Inflammatory macrophage treated with lipopolysaccharide for 4 hours (primary cell): ENCODE measurements around the gene FBXO9.

Experiments
- DNase-seq: peaks from one replicate; pipeline ENCODE4 v3.0.0-alpha.2; 2020

The FBXO9 gene

GRCh38 chr6:53095716-53096115 lies 30.5 kb downstream of the FBXO9 start:
- no peak for DNase-seq

DNA sequence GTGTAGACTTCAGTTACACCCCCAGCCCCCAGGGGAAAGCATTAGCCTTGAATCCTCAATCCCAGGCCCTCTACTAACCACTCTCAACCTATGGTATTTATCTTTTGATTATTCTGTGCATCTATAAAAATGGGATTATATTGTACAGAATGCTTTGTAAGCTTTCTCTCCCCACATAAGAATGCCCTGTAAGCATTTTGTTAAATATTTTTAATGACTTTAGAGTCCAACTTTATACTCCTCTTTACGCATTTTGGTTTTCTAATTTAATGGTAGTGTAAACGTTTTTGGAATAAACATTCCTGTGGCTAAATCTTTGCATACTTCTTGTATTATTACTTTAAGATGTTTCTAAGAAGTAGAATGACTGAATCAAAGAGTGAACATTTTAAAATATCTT lies 35.4 kb downstream of the FBXO9 start:
- no peak for DNase-seq

- no peak for DNase-seq
Measured at GRCh38 chr6:53101006-53101405, 35.8 kb downstream of the FBXO9 start.

DNA sequence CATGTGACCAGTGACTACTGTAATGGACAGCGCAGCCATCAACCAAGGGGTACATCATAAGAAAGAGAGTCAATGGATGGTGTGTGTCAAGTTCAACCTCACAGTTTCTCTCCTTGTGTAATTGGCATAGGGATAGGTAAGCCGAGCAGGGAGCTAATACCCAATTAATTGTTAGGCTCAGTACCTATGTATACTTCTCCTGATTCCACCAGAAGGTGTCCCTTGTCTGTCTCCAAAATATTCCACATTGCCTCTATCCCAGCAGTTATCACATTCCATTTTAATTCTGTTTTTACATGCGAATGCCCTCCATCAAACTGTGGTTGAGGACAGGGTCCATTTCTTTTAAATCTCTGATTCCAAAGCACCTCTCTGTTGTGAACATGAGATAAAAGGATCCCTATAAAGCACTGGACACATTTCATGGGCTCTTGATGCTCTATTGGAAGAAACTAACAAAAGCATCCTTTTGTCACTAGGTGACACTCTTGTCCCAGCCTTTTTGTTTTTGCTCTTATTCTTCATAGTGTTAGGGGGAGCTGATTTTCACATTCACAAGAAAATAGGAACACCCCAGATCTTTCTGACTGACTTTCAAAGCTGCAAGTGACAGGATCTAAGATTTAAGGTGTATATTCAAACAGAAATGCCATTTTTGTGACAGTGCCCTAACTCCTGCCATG lies 38.9 kb downstream of the FBXO9 start:
- no peak for DNase-seq

GRCh38 chr6:53104916-53105315 lies 39.7 kb downstream of the FBXO9 start:
- no peak for DNase-seq

DNA sequence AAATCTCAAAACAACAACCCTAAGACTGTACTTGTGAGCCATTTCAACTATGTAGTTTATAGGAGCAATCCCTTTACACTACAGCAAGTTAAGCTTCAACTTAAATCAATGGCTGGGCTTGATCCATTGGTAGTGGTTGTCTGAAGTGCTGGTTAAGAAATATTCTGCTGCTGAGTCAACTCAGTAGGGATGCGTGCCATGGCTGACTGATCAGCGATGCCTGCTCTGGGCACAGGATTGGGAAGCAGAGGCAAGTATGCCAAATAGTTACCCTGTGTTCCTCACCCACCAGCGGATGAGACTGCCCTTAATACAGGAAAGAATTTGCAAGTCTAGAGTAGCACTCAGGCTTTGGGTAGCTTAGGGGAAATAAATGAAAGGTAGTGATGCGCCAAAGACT lies 41.9 kb downstream of the FBXO9 start:
- no peak for DNase-seq

- no peak for DNase-seq
Measured at GRCh38 chr6:53109612-53110011, 44.4 kb downstream of the FBXO9 start.

DNA sequence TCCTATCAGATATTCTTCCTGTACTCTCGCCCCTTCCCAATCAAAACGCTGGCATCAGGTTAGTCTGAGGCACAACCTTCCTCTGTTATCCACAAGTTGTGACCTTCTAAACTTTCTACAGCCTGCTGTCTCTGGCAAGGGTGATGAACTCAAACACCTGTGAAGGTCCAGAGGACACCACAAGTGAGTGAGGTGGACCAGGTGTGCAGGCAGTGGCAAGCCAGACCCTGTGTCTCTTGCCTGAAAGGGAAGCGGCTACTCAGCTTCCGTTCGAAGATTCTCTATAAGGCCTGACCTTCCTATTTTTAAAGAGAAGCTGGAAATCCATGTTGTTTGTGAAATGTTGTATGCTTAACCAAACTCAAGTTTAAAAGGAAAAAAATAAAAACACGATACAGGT lies 46.7 kb downstream of the FBXO9 start:
- no peak for DNase-seq

DNA sequence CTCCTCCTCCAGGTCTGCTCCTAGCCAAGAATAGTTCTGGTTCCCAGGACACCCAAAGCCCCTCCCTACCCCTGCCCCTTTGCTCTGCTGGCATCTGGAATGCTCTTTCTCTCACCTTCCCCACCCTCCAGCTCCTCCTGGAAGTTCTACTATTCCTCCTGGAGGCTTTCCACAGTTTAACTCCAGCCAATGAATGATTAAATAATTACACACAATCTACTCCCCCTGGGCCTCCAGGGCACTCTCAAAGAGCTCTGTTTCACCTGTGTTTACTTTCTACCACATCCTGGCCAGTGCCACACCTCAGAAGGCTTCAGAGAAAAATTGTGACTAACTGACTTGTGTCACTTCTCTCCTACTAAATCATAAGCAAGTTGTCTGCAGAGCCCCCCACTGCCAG lies 47.2 kb downstream of the FBXO9 start:
- no peak for DNase-seq

DNA sequence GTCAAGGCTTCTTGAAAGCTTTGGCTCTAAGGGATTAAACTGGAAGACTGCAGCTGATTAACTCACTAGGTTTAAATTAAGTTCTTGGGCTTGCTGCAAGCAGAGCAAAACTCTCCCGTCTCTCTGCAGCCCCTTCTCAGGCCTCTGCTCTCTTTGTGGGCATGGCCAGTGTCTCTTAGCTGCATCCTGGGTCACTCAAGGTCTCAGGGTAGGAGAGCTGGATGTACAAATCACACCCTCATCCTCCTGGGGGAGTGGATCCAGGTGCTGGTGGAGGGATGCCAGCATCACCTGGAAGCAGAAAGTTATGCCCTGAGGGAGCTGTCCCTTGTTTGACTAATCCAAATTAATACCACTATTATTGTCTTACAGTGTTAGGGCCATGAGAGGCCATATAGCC lies 47.7 kb downstream of the FBXO9 start:
- no peak for DNase-seq

DNA sequence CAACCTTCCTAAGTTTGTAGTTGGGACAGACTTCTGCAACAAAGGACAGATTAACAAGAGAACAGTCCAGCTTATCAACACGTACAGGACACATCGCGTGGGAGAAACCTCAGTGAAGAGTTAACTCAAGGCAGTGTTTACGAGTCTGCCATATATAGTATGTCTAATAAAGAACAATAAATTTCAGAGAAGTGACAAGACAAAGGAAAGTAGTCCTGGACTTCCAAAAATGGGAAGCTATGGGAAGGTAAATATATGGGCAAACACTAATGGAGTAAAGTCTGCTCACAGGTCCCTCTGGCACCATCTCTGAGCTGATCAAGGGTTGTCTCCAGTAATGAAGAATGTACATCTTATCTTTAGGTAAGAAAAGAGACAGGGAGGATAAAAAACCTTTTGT lies 48.5 kb downstream of the FBXO9 start:
- DNase-seq, result no peak

DNA sequence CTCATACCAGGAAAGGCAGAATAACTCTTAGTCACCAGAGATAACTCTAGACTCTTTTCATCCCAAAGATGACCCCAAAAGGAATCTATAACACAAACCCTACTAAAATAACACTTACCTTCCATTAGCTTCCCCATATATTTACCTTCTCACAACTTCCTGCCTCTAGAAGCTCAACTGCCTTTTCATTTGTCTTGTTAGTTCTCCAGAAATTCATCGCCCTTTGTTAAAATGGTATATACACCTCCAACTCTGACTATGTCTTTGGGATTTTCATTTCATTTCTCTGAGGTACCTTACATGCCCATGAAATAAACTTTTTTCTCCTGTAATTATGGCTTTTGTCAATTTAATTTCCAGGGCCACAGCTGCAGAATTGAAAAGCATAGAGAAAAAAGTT lies 49.9 kb downstream of the FBXO9 start:
- no peak for DNase-seq

DNA sequence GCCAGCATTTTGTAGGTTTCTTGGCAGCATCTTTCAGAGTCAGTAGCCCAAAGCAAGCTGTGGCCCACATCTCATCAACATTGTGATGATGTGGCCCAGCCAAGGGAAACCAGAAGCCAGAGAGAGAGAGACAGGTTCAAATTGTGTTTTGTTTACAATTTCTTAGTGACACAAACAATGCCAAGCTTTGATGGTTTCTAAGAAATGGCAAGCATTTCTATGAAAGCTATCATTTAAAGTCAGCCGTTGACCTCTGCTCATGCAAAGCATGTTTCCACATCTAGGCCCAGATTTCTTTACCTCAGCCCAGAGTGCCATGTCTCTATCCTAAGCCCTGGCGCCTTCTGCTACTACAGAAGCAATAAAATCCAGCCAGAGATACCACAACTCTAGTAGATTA lies 50.5 kb downstream of the FBXO9 start:
- no peak for DNase-seq

- no peak for DNase-seq
Measured at GRCh38 chr6:53119349-53119748, 54.1 kb downstream of the FBXO9 start.

- no peak for DNase-seq
Measured at GRCh38 chr6:53119772-53120409, 54.7 kb downstream of the FBXO9 start.

DNA sequence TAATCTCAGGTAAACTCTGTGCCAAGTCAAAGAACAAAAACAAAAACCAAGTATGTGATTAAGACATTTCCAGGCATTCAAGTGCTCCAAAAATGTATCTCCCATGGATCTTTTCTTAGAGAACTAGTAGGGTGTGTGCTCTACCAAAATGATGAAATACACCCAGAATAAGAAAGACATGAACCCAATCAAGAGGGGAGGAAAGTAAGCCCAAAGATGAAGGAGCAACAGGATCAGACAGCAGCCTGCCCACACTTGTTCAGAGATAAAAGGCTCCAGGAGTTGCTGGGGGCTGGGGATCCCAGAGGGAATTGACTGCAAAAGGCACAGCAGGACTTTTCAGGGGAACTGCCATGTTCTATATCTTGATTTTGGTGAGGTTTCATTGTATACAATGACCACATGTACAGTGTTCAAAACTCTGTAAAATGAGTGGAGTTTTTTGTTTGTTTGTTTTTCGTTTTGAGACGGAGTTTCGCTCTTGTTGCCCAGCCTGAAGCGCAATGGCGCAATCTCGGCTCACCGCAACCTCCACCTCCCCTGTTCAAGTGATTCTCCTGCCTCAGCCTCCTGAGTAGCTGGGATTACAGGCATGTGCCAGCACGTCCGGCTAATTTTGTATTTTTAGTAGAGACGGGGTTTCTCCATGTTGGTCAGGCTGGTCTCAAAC lies 59.1 kb downstream of the FBXO9 start:
- DNase-seq, result no peak

DNA sequence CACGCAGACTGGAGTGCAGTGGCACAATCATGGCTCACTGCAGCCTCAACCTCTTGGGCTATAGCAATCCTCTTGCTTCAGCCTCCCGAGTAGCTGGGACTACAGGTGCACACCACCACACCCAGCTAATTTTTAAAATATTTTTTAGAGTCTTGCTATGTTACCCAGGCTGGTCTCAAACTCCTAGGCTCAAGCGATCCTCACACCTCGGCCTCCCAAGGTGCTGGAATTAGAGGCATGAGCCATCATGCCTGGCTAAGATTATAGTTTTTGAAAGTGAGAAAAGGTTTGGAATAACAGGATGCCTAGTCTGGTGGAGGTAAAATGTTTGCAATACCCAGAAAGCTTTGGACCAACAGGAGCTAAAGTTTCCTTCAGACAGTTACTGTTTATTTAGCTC lies 60.1 kb downstream of the FBXO9 start:
- no peak for DNase-seq

DNA sequence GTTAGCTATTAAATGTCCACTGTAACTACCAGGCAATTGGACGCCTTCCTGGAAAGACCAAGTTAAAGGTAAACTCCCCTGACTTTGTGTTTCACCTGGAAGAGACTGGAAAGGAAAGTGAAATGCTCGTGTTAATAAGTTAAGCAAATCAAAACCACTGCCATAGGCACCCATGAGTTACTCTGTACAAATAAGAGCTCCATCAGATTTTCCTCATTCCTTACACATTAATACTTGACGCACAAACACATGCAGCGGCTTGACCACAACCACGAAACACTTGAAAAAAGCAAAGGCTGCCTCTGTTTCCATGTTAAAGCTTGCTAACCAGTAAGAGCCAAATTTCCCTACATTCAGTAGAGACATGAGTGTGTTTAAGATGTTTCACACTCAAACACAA lies 63.6 kb downstream of the FBXO9 start:
- DNase-seq, result no peak

- DNase-seq, result no peak
Measured at GRCh38 chr6:53130569-53131290, 65.5 kb downstream of the FBXO9 start.

DNA sequence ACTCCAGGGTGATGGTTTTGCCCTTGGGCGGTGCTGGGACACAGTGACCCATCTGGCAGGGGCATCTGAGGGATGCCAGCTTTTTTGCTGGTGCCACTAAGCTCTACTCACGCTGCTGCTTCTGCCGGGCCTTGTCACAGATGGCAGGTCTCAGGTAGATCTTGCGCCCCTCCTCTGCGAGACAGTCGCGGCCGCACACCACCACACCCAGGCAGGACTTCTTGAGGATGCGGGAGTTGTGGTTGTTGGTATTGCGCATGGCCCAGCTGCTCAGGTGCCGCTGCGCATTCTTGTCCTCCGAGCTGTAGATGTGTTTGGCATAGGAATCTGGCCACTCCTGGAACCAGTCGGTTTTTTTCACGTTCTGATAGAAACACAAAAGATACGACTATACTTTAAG lies 68.8 kb downstream of the FBXO9 start:
- no peak for DNase-seq

DNA sequence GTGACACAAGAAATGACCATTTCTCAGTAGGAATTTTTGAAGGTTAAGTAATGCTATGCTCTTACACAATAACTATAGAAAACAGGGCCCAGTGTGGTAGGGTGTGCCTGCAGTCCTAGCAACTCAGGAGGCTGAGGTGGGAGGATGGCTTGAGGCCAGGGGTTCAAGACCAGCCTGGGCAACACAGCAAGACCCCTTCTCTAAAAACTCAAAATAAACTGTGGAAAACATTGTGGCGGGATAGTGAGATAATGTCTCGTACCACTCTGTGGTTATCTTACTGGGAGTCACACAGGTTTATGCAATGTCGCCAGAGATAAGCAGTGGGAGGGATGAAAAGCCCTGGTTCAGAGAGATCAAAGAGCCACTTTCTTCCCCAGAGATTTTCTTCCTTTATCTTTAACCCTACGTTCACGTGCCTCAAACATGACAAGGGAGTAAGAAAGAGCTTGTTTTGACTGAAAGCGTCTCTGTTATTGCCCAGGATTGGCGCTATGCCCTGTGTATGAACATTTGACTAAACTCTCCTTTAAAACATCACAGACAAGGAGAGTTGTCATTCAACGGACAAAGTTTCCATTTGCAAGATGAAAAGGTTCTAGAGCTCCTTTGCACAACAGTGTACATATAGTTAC lies 69.5 kb downstream of the FBXO9 start:
- no peak for DNase-seq

DNA sequence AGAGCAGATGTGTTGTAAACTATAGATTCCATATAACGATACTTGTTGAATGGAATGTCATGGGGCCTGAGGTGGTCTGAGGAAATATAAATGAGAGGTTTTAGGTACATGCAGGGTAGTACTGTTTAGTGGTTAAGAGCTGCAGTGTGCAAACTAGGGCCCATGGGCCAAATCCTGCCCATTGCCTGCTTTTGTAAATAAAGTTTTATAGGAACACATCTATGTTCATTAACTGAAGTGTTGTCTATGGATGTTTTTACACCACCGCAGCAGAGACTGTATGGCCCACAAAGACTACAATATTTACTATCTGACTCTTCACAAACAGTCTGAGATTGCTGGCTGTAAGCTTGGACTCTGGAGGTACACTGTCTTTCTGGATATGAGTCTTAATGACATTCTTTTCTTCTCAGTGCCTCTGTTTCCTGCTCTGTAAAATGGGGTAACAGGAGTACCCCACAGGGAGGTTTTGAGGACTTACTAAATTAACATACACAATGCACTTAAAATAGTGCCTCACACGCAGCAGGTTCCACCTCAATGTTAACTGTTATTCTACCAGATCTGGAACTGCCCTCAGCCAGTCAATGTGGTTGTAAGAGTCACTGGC lies 70.9 kb downstream of the FBXO9 start:
- DNase-seq, result no peak

- no peak for DNase-seq
Measured at GRCh38 chr6:53139841-53140413, 74.7 kb downstream of the FBXO9 start.
